AG09309 (cell line): Measurements from ENCODE around the gene SRGAP2B.
A peak's percentile ranks its signal among the peaks of the same experiment; 100 is the strongest.
"Not testable (repeated sequence)": the region's sequence is repeated elsewhere in the genome, so short reads cannot be mapped to it uniquely, and the experiment has no call there.

Source experiments
- DNase-seq: peaks from one replicate; pipeline ENCODE4 v3.0.0-alpha.2; 2010; ENCODE audit warnings: low read depth
- H3K4me3 ChIP-seq: 2 replicates; pipeline ENCODE4 v1.5.1; 2011; ENCODE audit warnings: mild to moderate bottlenecking, low read depth, low read length, moderate library complexity; ENCODE audit not compliant: control insufficient read depth

The SRGAP2B gene

DNA sequence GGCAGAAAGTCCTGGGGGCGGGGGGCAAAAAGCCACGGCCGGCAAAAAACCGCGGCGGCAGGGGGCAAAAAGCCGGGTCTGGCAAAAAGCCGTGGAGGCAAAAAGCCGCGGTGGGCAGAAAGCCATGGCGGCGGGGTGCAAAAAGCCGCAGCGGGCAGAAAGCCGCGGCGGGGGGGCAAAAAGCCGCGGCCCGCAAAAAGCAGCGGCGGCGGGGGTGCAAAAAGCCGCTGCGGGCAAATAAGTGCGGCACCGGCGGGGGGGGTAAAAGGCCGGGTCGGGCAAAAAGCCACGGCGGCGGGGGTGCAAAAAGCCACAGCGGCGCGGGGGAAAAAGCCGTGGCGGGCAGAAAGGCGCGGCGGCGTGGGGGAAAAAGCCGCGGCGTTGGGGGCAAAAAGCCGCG lies 212.1 kb downstream of the SRGAP2B start:
- not testable (repeated sequence) for DNase-seq
- peak overlapping the region; percentile 47 for H3K4me3 ChIP-seq

DNA sequence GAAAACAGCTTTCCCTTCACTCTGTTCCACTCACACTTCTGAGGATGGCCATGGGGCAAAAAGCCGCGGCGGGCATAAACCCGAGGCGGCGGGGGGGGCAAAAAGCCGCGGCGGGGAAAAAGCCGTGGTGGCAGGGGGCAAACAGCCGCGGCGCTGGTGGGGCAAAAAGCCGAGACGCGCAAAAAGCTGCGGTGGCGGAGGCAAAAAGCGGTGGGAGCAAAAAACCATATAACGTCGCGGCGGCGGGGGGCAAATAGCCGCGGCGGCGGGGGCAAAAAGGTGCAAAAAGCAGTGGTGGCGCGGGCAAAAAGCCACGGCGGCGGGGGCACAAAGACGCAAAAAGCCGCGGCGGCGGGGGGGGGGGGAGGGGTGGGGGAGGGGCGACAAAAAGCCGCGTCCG lies 212.8 kb downstream of the SRGAP2B start:
- not testable (repeated sequence) for DNase-seq
- peak overlapping the region; percentile 17; the same call in 1 of the 2 replicates for H3K4me3 ChIP-seq

DNA sequence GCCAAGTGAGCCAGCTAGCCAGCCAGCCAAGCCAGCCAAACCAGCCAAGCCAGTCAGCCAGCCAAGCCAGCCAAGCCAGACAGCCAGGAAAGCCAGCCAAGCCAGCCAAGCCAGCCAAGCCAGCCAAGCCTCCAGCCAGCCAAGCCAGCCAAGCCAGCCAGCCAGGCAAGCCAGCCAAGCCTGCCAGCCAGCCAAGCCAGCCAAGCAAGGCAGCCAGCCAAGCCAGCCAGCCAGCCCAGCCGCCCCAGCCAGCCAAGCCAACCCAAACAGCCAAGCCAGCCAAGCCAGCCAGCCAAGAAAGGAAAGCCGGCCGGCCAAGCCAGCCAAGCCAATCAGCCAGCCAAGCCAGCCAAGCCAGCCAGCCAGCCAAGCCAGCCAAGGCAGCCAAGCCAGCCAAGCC lies 236.5 kb downstream of the SRGAP2B start:
- DNase-seq, H3K4me3 ChIP-seq: not testable (repeated sequence)
